Tibial nerve (tissue), 4 donors: ENCODE results near the gene DECR2. TPM values are rescaled to one million over a fixed set of nuclear protein-coding genes. Genes with fewer than 3 reads are reported as not detected.
A peak's percentile ranks its signal among the peaks of the same experiment; 100 is the strongest.

Experiments
- DNase-seq, 2 donors: peaks; one replicate each; pipeline ENCODE4 v3.0.0-alpha.2; 2019; ENCODE audit warnings: low spot score in 2 of 2
- H3K27ac ChIP-seq, 4 donors: fragments of 200-600 bp; sonication (generic) in 3 of 4; one replicate each; pipeline ENCODE4 v1.5.1; 2017 to 2019; ENCODE audit warnings: mild to moderate bottlenecking in 1 of 4
- H3K27me3 ChIP-seq, 2 donors: fragments of 200-600 bp; sonication (generic) in 1 of 2; one replicate each; pipeline versions ENCODE4 v1.5.1 to v1.6.0; 2017 to 2019
- H3K36me3 ChIP-seq, 3 donors: fragments of 200-600 bp; sonication (generic); one replicate each; pipeline ENCODE4 v1.5.1; 2018 to 2019
- H3K4me1 ChIP-seq, 4 donors: fragments of 200-600 bp; sonication (generic) in 3 of 4; one replicate each; pipeline ENCODE4 v1.5.1; 2017 to 2019
- H3K4me3 ChIP-seq, 4 donors: fragments of 200-600 bp; sonication (generic) in 3 of 4; one replicate each; pipeline ENCODE4 v1.5.1; 2017 to 2019; ENCODE audit warnings: mild to moderate bottlenecking in 1 of 4, moderate library complexity in 1 of 4
- H3K9me3 ChIP-seq, 4 donors: fragments of 200-600 bp; sonication (generic) in 3 of 4; one replicate each; pipeline ENCODE4 v1.5.1; 2017 to 2019
- CTCF ChIP-seq, 5 experiments: fragments of 200-600 bp in 3 of 5; fragments of 450-650 bp in 2 of 5; sonication (generic) in 3 of 5; IDR thresholded peaks; one replicate each; pipeline ENCODE4 v1.5.1; 2016 to 2019; ENCODE audit warnings: antibody characterized with exemption in 5 of 5, mild to moderate bottlenecking in 3 of 5, moderate library complexity in 2 of 5
- EP300 ChIP-seq, 2 donors: sonication (generic); formaldehyde crosslinking; IDR thresholded peaks; one replicate each; pipeline ENCODE4 v1.6.1; 2017; ENCODE audit warnings: antibody characterized with exemption in 2 of 2, mild to moderate bottlenecking in 1 of 2
- POLR2A ChIP-seq, 2 donors: fragments of 450-650 bp; IDR thresholded peaks; one replicate each; pipeline ENCODE4 v1.6.1; 2017; ENCODE audit warnings: antibody characterized with exemption in 2 of 2, mild to moderate bottlenecking in 2 of 2, moderate library complexity in 2 of 2
- WGBS, 2 donors: methylation state at CpG; one replicate each; pipeline ENCODE4 v1.1.5; 2018; 5-methylcytosine and 5-hydroxymethylcytosine counted together
- total RNA-seq, 4 donors: library from RNA; depleted of rRNA; stranded (reverse); fragments of >200 nt; gene quantifications; one replicate each; pipeline ENCODE4 v1.1.0, GENCODE V29; 2016

DECR2 gene
- total RNA-seq, 4 donors from 2014 or later = 20.3 to 68.4 (median 33.6) TPM

GRCh38 chr16:399340-400019, 2.2 kb upstream of the DECR2 start:
- H3K4me1 ChIP-seq = peaks cover 0 to 49% (median 14%) of the 10 kb centered on the region in 4 donors
- no peaks in the 10 kb centered on the region for H3K27me3 ChIP-seq
- no peak overlapping the region for H3K4me3 ChIP-seq
- H3K9me3 ChIP-seq = no peaks in the 10 kb centered on the region
- H3K36me3 ChIP-seq = no peaks in the 10 kb centered on the region
- no peak overlapping the region for H3K27ac ChIP-seq
- no peak for DNase-seq
- WGBS, 2 donors = 82 to 85% methylated on average over 11 to 19 of the region's 22 CpGs
- TF ChIP-seq EP300 (IDR thresholded peaks at IDR 0.05) (no peak), CTCF (IDR thresholded peaks at IDR 0.05) (no peak), POLR2A (IDR thresholded peaks at IDR 0.05) (no peak)

- Histone ChIP-seq H3K4me1 (peaks cover 0 to 49% (median 14%) of the 10 kb centered on the region in 4 donors), H3K27ac (peak overlapping the region in 2 of 4 donors; percentile 93 to 95)
These were observed 1.6 kb upstream of the DECR2 start for GRCh38 chr16:400061-400591.

GRCh38 chr16:404971-405486, 3.3 kb downstream of the DECR2 start:
- no peak overlapping the region for H3K4me3 ChIP-seq
- peaks cover 0 to 27% (median 0%) of the 10 kb centered on the region in 3 donors for H3K36me3 ChIP-seq
- H3K27me3 ChIP-seq = no peaks in the 10 kb centered on the region
- H3K9me3 ChIP-seq = no peaks in the 10 kb centered on the region
- DNase-seq = no peak
- H3K27ac ChIP-seq = no peak overlapping the region
- peaks cover 0 to 18% (median 5%) of the 10 kb centered on the region in 4 donors for H3K4me1 ChIP-seq
- 83 to 92% methylated on average over 11 to 12 of the region's 12 CpGs for WGBS, 2 donors
- TF ChIP-seq POLR2A (IDR thresholded peaks at IDR 0.05) (no peak), CTCF (IDR thresholded peaks at IDR 0.05) (no peak), EP300 (IDR thresholded peaks at IDR 0.05) (no peak)

More at GRCh38 chr16:400061-400591, 1.6 kb upstream of the DECR2 start:
- H3K27me3 ChIP-seq = no peaks in the 10 kb centered on the region
- WGBS, 2 donors = 67 to 71% methylated on average over 4 to 8 of the region's 10 CpGs
- no peak for TF ChIP-seq EP300 (IDR thresholded peaks at IDR 0.05)
- no peak for TF ChIP-seq POLR2A (IDR thresholded peaks at IDR 0.05)
- TF ChIP-seq CTCF (IDR thresholded peaks at IDR 0.05) = no peak
- no peaks in the 10 kb centered on the region for H3K9me3 ChIP-seq
- DNase-seq = no peak
- peak overlapping the region in 1 of 4 donors; percentile 81 for H3K4me3 ChIP-seq
- H3K36me3 ChIP-seq = no peaks in the 10 kb centered on the region

- no peak for TF ChIP-seq EP300 (IDR thresholded peaks at IDR 0.05)
- TF ChIP-seq CTCF (IDR thresholded peaks at IDR 0.05) = no peak
- no peak for TF ChIP-seq POLR2A (IDR thresholded peaks at IDR 0.05)
- H3K9me3 ChIP-seq = no peaks in the 10 kb centered on the region
- peaks cover 0 to 10% (median 3%) of the 10 kb centered on the region in 4 donors for H3K4me1 ChIP-seq
- no peak for DNase-seq
- no peak overlapping the region for H3K4me3 ChIP-seq
- H3K27me3 ChIP-seq = no peaks in the 10 kb centered on the region
- H3K27ac ChIP-seq = no peak overlapping the region
- H3K36me3 ChIP-seq = peaks cover 0 to 35% (median 0%) of the 10 kb centered on the region in 3 donors
- WGBS, 2 donors = 86% methylated on average over 20 to 27 of the region's 27 CpGs
These were observed 4.1 kb downstream of the DECR2 start for GRCh38 chr16:405548-406506.
